Astrocyte of the spinal cord (primary cell): ENCODE data around the gene SLAMF1.
"Not testable (repeated sequence)": the region's sequence is repeated elsewhere in the genome, so short reads cannot be mapped to it uniquely, and the experiment has no call there.

Source experiments
- DNase-seq: peaks from one replicate; pipeline ENCODE4 v3.0.0; 2011; ENCODE audit warnings: low read depth, low spot score
- H3K4me3 ChIP-seq: 2 replicates; pipeline ENCODE4 v1.5.1; 2011; ENCODE audit warnings: low read depth, mild to moderate bottlenecking, low read length, moderate library complexity
- in situ Hi-C: cut with HindIII; loops from 2 replicates; pipeline ENCODE4 v1.10.0; 2017; ENCODE audit warnings: low sequenced_read_pairs
- TF ChIP-seq, protein P1 (sequence below): IDR thresholded peaks from 2 replicates; pipeline ENCODE4 v1.5.1; 2012; ENCODE audit warnings: low read depth, mild to moderate bottlenecking, low read length, inconsistent platforms

Gene SLAMF1

DNA sequence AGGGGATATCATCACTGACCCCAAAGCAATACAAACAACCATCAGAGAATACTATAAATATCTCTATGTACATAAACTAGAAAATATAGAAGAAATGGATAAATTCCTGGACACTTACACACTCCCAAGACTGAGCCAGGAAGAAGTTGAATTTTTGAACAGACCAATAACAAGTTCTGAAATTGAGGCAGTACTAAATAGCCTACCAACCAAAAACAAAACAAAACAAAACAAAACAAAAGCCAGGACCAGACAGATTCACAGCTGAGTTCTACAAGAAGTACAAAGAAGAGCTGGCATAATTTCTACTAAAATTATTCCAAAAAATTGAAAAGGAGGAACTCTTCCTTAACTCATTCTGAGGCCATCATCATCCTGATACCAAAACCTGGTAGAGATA lies 86.0 kb downstream of the SLAMF1 start:
- no peak overlapping the region for H3K4me3 ChIP-seq
- TF ChIP-seq, protein P1, sequence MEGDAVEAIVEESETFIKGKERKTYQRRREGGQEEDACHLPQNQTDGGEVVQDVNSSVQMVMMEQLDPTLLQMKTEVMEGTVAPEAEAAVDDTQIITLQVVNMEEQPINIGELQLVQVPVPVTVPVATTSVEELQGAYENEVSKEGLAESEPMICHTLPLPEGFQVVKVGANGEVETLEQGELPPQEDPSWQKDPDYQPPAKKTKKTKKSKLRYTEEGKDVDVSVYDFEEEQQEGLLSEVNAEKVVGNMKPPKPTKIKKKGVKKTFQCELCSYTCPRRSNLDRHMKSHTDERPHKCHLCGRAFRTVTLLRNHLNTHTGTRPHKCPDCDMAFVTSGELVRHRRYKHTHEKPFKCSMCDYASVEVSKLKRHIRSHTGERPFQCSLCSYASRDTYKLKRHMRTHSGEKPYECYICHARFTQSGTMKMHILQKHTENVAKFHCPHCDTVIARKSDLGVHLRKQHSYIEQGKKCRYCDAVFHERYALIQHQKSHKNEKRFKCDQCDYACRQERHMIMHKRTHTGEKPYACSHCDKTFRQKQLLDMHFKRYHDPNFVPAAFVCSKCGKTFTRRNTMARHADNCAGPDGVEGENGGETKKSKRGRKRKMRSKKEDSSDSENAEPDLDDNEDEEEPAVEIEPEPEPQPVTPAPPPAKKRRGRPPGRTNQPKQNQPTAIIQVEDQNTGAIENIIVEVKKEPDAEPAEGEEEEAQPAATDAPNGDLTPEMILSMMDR = no peak
- no peak for DNase-seq
- in situ Hi-C loops = no loop called here

DNA sequence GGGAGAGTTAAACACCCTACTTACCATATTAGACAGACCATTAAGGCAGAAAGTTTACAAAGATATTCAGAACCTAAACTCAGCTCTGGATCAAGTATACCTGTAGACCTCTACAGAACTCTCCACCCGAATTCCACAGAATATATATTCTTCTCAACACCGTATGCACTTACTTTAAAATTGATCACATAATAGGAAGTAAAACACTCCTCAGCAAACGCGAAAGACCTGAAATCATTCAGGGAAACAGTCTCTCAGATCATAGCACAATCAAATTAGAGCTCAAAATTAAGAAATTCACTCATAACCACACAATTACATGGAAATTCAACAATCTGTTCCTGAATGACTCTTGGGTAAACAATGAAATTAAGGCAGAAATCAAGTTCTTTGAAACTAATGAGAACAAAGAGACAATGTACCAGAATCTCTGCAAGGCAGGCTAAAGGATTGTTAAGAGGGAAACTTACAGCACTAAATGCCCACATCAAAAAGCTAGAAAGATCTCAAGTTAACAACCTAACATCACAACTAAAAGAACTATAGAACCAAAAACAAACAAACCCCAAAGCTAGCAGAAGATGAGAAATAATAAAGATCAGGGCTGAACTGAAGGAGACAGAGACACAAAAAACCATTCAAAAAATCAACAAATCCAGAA lies 86.7 kb downstream of the SLAMF1 start:
- no peak overlapping the region for H3K4me3 ChIP-seq
- TF ChIP-seq, protein P1 = no peak
- in situ Hi-C loops = no loop called here
- DNase-seq = no peak

DNA sequence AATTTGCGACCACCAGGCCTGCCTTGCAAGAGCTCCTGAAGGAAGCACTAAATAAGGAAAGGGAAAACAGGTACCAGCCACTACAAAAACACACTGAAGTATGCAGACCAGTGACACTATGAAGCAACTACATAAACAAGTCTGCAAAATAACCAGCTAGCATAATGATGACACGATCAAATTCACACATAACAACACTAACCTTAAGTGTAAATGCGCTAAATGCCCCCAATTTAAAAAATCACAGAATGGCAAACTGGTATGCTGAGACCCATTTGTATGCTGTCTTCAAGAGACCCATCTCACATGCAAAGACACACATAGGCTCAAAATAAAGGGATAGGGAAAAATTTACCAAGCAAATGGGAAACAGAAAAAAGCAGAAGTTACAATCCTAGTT lies 87.4 kb downstream of the SLAMF1 start:
- H3K4me3 ChIP-seq, in situ Hi-C loops, DNase-seq: not testable (repeated sequence)

DNA sequence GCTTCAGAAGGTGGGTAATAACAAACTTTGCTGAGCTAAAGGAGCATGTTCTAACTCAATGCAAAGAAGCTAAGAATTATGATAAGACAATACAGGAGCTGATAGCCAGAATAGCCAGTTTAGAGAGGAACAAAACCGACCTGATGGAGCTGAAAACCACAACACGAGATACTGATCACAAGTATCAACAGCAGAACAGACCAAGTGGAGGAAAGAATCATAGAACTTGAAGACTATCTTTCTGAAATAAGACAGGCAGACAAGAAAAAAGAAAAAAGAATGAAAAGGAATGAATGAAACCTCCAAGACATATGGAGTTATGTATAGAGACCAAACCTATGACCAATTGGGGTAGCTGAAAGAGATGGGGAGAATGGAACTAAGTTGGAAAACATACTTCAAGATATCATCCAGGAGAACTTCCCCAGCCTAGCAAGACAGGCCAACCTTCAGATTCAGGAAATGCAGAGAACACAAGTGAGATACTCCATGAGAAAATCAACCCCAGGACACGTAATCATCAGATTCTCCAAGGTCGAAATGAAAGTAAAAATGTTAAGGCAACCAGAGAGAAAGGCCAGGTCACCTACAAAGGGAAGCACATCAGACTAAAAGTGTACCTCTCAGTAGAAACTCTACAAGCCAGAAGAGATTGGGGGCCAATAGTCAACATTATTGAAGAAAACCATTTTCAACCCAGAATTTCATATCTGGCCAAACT lies 88.0 kb downstream of the SLAMF1 start:
- TF ChIP-seq, protein P1 = no peak
- H3K4me3 ChIP-seq = no peak overlapping the region
- no peak for DNase-seq
- in situ Hi-C loops = no loop called here
